ACHN (cell line): ENCODE measurements around the gene HDAC8.

Experiments used
- DNase-seq: peaks from one replicate; pipeline ENCODE4 v3.0.0-alpha.2; 2015
- in situ Hi-C: cut with HindIII; loops from 2 replicates; pipeline ENCODE4 v1.10.0; 2017; ENCODE audit warnings: low sequenced_read_pairs, low pct_ligation_motif_present, low pct_unique_long_range_greater_than_20kb

HDAC8 gene

DNA sequence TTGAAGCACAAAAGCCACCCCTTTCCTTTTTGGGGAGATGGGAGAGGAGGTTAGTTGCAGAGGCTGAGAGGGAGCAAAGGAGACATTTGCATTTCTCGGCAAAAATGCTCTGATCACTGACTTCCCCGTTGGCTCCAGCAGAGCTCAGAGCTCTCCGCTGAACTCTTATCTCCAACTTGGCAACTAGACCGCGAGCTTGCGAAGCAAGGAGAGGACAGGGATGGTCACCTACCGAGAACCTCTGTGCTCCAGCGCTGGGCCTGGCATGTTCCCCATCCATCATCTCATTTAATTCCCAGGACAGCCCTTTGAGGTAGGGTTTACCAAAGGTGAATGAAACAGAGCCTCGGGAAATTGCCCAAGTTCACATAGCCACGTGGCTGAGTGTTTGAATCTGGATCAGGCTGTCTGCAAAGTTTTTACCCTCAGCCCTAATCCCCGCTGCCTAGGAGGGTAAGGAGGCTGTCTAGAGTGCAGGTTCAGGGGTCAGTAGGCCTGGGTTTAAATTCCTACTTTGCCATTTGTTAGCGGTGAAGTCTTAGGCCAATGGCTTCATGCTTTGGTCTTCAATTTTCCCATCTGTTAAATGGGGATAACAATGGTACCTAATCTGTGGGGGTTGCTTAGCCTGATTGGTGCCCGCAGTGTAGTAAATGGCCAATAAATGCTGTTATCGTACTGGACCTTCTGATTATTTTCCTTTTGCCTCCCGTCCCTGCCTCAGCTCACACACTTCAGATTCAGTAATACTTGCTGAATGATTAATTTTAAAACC is 263.2 kb downstream of the HDAC8 start:
- in situ Hi-C loops: no loop called here
- no peak for DNase-seq

DNA sequence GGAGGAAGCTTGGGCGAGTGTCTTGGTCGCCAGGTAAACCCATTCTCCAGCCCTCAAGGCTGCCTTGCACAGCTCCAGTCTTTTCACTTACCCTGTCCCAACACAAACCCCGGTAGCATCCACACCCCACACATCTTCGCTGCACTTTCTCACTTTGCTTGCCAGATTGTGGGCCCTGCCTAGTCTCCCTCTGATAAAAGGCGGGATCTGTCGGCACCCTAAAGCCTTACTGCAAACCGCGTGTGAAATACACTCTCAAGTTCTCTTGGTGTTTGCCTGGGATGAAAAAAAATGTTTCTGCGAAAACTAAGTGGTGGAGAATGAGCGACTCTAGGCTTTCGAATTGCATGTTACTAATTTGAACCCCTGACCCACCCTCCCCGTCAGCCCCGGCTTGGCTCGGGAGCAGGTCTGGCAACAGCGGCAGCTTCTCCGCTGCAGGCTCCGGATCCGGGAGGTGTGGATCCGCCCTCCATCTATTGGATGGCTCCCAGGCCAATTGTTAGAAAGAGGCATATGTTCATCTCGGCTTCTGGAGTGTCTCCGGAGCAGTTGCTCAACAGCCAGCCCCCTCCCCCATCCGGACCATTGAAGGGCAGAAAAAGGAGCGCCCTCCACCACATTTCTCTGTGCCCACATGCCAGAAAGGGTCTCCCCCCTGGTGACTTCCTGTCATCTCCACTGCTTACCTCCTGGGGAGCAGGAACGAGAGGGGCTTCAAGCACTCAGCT is 263.9 kb downstream of the HDAC8 start:
- peak; percentile 39 for DNase-seq
- in situ Hi-C loops: no loop called here

DNA sequence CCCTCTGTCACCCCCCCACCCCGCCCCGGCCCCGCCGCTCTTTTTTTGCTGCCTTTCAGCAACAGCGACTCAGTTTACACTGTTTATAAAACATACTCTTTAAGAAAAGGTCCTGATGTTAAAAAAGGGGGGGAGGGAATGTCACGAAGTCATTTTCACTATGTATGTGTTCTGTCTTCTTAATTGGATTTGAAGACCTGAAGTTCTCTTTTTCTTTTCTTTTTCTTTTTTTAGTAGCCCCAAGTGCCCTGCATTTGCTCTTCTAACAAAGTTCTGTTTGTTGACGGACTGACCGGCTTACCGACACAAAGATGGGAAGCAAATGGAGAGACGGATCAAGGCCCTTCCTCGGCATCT is 264.5 kb downstream of the HDAC8 start:
- in situ Hi-C loops: no loop called here
- no peak for DNase-seq

DNA sequence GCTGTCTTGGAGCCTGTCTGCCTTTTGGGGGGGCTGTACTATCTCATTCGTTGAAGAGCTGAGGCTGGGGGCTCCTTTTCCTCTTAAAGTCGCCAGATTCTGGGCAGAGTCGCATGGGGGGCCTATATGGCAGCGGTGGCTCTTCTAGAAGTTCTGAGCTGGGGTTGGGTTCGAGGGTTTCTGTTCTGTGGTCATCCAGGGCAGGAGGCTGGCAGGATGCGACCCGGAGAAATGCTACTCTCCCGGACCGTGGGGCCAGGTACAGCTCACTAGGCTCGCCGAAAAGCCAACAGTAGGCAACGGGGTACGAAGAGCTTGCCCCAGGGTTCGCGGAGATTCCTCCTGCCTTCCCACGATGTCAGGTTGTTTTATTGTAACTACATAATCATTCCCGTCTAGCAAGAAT is 265.0 kb downstream of the HDAC8 start:
- in situ Hi-C loops: no loop called here
- no peak for DNase-seq

DNA sequence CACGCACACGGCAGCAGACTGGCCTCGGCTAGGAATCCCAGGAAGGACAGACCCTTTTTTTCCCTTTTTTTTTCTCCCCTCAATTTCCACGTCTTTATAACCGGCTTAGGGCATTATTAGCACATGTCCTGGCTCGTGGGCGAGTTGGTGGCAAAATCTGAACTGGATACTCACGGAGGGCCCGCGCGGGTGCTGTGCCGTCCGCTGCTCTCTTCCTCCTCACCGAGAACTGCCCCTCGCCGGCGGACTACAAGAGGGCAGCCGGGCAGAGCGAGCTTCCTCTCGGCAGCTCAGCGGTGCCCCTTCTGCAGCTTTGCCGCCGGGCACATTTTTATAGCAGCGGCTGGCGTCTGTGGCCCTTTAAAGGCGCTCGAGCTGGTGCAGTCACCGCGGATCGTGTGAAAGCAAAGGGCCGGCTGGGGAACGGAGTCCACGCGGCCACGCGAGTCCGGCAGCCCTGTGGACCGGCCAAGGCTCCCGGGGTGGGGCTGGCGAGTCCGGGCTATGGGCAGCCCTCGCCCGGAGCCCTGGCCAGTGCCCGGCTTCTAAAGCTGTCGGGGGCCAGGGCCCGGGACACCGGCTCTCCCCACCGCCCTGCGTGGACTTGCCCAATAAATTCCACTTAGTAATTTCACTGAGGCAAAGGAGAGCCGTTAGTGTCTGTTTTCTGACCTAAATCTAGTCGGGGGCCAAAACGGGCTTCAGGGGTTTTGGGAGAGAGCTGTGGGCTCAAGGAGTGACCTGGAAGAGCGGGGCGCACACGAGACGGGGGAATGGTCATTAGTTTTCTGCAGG is 265.6 kb downstream of the HDAC8 start:
- peak; percentile 48 for DNase-seq

DNA sequence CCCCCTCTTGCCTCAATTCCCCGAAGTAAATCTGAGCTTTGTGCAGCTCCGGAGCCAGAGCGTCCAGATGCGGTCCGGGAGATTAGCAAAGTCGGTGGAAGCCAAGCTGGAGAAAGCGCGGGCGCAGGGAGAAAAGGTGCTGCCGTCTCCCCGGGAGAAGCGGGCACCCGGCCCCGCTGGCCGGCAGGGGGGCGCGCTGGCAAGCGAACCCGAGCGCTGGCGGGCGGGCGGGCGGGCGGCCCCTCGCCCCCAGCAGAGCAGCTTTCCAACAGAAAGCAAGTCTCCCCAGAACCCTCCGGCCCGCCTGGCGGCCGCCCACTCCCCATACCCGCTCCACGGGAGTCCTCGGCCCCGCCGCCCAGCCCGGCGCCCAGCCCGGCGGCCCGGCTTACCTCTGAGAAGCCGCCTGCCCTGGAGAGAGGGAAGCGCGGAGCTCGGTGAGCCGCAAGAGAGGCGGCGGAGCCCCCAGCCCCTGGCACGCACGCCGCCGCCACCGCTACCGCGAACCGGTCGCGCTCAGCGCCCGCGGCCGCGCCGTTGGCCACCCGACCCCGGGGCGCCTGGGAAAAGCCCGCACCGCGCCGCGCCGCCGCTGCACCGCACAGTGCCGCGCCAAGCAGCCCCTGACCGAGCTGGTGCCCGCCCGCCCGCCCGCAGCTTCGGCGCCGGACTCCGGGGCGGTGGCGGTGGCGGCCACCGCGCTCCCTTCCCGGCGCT is 266.4 kb downstream of the HDAC8 start:
- in situ Hi-C loops: no loop called here
- DNase-seq: no peak

More for the DNA sequence above, 265.6 kb downstream of the HDAC8 start:
- in situ Hi-C loops: no loop called here

DNA sequence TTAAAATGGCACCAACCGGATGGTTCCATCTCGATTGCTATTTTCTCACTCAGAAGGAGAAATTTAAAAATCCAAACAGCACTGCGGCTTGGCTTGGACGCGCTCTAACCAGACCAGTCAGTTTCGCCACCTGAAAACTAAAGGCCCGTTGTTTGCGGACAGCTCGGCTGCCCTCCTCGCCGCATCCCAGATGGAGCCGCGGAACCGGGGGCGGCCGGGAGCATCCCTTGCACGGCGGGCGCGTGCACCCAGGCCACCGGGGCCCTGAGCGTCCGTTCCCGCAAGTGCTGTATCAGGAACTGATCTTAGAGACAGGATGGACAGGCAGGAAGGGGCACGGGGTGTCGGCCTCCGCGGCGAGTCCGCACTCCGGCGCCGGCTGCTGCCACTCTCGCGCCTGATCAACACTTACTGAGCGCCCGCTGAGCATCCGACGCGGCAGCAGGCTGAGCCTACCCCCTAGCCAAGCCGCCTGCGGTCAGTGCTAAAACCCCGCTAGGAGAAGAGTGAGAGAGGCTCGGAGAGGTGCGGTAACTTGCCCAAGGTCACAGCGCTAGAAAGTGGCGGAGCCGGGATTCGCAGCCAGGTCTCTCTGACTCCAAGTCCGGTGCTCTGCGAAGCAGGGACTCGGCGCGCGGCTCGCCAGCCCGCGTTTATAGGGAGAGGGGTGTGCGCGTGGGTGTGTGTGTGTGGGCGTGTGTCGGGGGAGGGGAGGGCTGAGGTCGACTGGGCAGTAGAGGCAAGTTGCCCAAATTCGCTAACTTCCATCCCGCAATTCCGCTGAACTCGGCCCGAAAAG is 267.2 kb downstream of the HDAC8 start, which contains the start of gene CITED1:
TSS of gene CITED1 (minus strand) at position 629 of the 799 bp plus-strand sequence. CDS start 3,045 bp downstream, outside the sequence.
- no peak for DNase-seq
- in situ Hi-C loops: no loop called here

DNA sequence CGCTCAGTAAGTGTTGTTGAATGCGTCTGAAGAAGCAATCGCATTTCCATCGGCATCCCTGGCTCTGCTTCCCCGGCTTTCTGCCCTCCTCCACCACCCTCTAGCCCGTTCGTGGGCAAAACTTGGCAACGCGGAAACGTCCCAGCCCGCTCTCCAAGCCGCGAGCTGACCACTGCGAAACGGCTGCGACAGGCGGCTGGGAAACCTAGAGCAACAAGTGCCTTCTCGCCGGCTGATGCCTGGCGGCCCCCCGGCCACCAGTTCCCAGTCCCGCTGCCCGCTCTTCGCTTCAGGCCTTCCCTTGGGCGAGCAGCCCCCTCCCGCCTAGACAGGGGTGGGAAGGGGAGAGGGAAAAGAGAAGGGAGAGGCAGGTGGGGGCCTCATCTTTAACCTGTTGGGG is 267.8 kb downstream of the HDAC8 start:
- in situ Hi-C loops: no loop called here
- DNase-seq: no peak

DNA sequence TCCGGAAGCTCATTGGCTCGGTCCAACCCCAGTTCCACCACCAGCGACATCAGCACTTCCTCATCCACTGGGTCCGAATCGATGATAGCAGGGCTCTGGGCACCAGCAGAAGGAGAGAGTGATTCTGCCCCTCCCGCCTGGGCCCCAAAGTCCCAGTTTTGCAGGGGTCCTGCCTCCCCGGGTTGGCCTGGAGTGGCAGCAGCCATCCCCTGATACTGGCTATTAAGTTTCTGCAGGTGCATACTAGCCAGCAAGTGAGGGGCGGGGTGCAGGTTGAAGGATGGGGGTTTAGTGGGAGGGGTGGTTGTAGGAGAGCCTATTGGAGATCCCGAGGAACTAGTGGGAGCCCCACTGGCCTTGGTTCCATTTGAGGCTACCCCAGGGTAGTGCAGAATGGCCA is 270.9 kb downstream of the HDAC8 start:
- in situ Hi-C loops: no loop called here
- no peak for DNase-seq

DNA sequence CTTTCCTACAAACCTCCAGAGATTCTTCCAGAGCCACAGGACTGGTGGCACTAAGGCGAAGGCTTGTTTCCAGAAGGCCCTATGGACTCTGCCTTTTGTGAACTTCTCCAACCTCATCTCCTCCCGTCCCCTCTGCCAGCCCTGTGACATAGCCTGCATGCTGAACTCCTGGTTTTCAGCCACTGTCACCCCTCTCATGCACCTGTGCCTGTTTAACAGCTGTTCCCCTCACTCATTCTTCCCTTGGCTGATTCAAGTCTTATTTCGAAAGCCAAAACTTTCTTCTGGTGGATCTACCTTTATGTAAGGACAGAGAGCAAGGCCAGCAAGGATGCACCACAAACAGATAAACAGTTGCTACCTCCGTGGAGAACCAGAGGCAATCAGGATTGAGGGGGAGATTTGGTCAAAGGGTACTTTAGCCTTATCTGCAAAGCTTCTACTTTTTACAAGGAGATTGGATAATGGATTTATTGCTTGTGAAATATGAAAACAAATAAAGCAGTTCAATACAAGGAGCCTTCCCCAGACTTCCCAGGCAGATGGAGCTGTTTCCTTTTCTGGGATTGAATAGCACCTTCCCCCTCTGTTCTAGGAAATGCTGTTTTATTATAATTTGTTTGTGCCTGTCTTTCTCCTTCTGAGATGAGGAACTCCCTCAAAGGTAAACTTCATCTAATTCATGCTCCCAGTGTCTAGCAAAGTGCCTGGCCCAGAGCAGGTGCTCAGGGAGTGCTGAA is 272.6 kb downstream of the HDAC8 start:
- no peak for DNase-seq
- in situ Hi-C loops: no loop called here

DNA sequence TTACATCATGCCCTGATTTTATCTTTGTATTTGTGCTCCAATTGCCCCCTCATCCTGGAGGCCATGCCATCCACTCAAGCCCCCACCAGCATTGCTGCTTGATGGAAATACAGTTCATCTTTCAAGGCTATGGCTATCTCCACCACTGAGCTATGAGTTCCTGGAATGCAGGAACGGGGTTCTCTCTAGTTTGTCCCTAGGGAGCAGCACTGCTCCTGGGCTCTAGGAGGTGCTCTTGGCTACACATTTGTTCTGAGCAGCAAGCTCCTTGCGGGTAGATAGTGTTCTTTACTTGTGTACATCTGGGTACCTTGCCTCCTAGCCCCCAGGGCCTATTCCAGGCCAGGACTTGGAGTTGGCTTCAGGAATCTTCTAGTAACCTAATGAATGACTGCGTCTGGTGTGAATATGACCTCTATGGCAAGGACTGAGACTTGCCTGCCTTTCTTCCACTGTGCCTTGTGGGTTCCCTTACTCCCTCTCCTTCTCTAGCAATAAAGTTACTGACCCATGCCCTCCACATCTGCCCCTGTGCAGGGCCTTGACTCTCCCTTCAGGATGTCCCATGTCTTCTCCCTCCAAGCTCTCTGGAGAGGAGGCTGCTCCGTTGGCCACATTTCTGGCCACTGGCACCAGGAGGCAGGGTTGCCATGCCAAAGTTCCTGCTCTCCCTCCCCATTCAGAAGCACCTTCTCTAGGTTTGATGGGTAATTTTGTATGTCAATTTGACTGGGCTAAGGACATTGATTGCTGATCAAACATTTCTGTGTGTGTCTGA is 274.5 kb downstream of the HDAC8 start:
- in situ Hi-C loops: no loop called here
- peak; percentile 16 for DNase-seq

DNA sequence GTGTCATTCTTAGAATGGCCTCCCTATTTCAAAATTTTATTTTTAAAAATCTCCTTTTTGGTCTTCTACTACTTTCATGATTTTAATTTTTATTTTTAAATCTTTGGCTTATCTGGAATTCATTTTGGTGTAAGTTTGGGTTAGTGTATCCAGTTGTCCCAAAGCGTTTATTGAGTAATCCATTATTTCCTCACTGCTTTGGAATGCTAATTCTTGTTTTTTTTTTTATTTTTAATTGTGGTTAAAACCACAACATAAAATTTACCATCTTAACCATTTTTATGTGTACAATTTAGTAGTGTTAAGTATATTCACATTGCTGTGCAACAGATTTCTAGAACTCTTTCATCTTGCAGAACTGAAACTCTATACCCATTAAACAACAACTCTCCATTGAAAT is 275.7 kb downstream of the HDAC8 start:
- in situ Hi-C loops: no loop called here
- DNase-seq: no peak

DNA sequence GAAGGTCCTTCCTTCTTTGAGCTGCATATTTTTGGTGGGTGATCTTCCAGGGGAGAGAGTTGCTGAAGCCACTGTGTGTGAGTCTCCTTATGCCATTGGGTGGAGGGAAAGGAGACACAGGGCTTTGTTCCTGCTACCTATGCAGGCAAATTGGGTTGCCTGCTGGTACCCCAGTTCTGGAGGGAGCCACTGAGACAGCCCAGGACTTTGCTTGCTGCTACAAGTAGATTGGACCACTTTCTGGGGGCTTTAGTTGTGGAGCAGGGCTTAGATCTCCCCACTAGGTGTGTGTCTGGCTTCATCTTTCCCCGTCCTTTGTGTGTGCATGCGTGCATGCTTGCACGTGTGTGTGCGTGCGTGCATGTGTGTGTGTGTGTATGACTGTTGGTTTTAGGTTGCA is 276.9 kb downstream of the HDAC8 start:
- in situ Hi-C loops: no loop called here
- DNase-seq: no peak

DNA sequence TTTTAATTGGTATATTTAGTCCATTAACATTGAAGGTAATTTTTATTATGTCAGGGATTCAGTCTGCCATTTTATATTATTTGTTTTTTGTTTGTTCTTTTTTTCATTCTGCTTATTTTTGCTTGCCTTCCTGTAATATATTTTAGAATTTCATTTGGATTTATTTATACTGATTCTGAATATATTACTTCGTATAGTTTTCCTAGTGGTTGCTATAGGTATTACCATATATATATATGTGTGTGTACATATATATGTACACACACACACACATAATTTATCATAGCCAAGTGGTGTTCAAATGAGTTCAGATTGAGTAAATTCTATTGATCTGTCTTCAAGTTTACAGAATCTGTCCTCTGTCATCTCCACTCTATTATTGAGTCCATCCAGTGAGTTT is 278.1 kb downstream of the HDAC8 start:
- in situ Hi-C loops: no loop called here
- no peak for DNase-seq

DNA sequence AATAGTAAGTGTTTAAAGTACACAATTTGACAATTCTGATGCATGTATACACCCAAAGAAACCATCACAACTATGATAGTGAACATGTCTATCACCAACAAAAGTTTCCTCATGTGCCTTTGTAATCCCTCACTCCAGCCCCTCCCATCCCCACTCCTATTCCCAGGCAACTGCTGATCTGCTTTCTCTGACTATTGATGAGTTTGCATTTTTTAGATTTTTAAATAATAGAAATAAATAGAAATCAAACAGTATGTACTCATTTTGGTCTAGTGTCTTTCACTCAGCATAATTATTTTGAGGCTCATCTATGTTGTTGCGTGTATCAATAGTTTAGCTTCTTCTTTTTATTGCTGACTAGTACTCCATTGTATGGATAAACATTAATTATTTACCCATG is 290.3 kb downstream of the HDAC8 start:
- in situ Hi-C loops: no loop called here
- no peak for DNase-seq

DNA sequence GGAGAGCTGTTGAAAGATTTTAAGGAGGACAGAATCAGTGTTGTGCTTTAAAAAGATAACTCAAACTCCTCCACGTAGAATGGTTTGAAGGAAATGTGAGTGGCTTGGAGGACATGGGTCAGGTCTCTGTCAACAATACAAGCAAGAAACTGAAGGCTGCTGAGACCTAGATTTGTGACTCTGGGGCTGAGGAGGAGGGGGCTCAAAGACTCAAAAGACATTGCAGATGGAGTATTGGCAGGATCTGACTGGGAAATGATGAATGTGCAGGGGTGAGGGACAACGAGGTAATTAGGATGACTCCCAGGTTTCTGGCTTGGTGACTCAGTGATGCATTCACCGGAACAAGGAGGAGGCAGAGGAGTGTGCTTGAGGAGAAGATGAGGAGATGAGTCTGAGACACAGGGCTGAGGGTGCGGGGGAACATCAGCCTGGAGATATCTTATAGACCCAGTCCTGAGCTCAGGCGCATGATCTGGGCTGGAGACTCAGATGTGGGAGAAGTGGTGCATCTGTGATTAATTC is 292.3 kb downstream of the HDAC8 start:
- in situ Hi-C loops: no loop called here

More for the DNA sequence above, 292.3 kb downstream of the HDAC8 start:
- DNase-seq: peak; percentile 12
